B cell (primary cell): ENCODE measurements around the gene SEC16A. TPM values are rescaled to one million over a fixed set of nuclear protein-coding genes. Genes with fewer than 3 reads are reported as not detected.

Experiments used
- ATAC-seq: fragments of 200-7000 bp; cut with Tn5 transposase; one replicate; pipeline ENCODE4 v1.10.0; 2021; ENCODE audit warnings: low read depth, mild to moderate bottlenecking, moderate number of reproducible peaks, moderate library complexity
- CTCF ChIA-PET: fragments of 350-600 bp; sonication (Branson Sonifier 250); formaldehyde crosslinking; loops from one replicate; lab custom pipeline; 2021; ENCODE audit warnings: antibody characterized with exemption, inconsistent platforms; lab: Charles Lee
- POLR2A ChIA-PET: fragments of 350-600 bp; sonication (Branson Sonifier 250); formaldehyde crosslinking; loops from one replicate; lab custom pipeline; 2021; ENCODE audit warnings: antibody characterized with exemption; lab: Charles Lee
- DNase-seq: peaks from one replicate; pipeline ENCODE4 v3.0.0; 2013
- H2AFZ ChIP-seq: 2 replicates; pipeline ENCODE4 v1.6.1; 2012; ENCODE audit warnings: mild to moderate bottlenecking, low read depth, low read length; ENCODE audit not compliant: insufficient read depth, poor library complexity, severe bottlenecking
- H3K27ac ChIP-seq, 2 donors: 1 replicate in 1 of 2; 2 replicates in 1 of 2; pipeline ENCODE4 v1.5.1; 2012 to 2013; ENCODE audit warnings: low read length in 2 of 2, mild to moderate bottlenecking in 2 of 2, moderate library complexity in 1 of 2
- H3K27me3 ChIP-seq, 4 experiments: fragments of 200-600 bp in 1 of 4; sonication (generic) in 1 of 4; replicated peaks in 1 of 4; 1 replicate in 2 of 4; 2 replicates in 2 of 4; pipeline versions ENCODE4 v1.6.1 to v1.7.0; 2013 to 2016; ENCODE audit warnings: low read length in 3 of 4, mild to moderate bottlenecking in 2 of 4, mixed read lengths in 1 of 4, moderate library complexity in 1 of 4; ENCODE audit not compliant: insufficient read depth in 4 of 4, control insufficient read depth in 3 of 4; ENCODE audit errors: control extremely low read depth in 1 of 4
- H3K36me3 ChIP-seq, 2 experiments: replicated peaks in 1 of 2; 1 replicate in 1 of 2; 2 replicates in 1 of 2; pipeline versions ENCODE4 v1.6.1 to v1.7.1; 2013; ENCODE audit warnings: low read length in 1 of 2; ENCODE audit not compliant: insufficient read depth in 2 of 2, control insufficient read depth in 1 of 2; ENCODE audit errors: control extremely low read depth in 1 of 2, extremely low read depth in 1 of 2
- H3K4me1 ChIP-seq, 2 donors: fragments of 200-600 bp in 1 of 2; sonication (generic) in 1 of 2; 1 replicate in 1 of 2; 2 replicates in 1 of 2; pipeline versions ENCODE4 v1.5.1 to v1.6.1; 2013 to 2017; ENCODE audit warnings: low read length in 2 of 2; ENCODE audit not compliant: control insufficient read depth in 2 of 2, insufficient read depth in 2 of 2
- H3K4me2 ChIP-seq: replicated peaks from 2 replicates; pipeline ENCODE3; 2012; ENCODE audit warnings: mild to moderate bottlenecking, low read depth, low read length; ENCODE audit not compliant: poor library complexity, severe bottlenecking
- H3K4me3 ChIP-seq, 5 experiments: fragments of 200-600 bp in 1 of 5; sonication (generic) in 1 of 5; 1 replicate in 3 of 5; 2 replicates in 2 of 5; pipeline versions ENCODE4 v1.5.1 to v1.7.0; 2011 to 2016; ENCODE audit warnings: low read length in 4 of 5, mild to moderate bottlenecking in 4 of 5, low read depth in 2 of 5, control low read depth in 1 of 5, moderate library complexity in 1 of 5; ENCODE audit not compliant: insufficient read depth in 1 of 5; ENCODE audit errors: control extremely low read depth in 1 of 5, extremely low read depth in 1 of 5
- H3K79me2 ChIP-seq: fragments of 200-600 bp; sonication (generic); one replicate; pipeline ENCODE4 v1.6.0; 2016; ENCODE audit warnings: low read length; ENCODE audit not compliant: control insufficient read depth, insufficient read depth
- H3K9ac ChIP-seq: fragments of 200-600 bp; sonication (generic); 2 replicates; pipeline ENCODE4 v1.6.1; 2017; ENCODE audit warnings: mild to moderate bottlenecking, low read length, moderate library complexity
- H3K9me3 ChIP-seq, 3 donors: one replicate each; pipeline versions ENCODE4 v1.6.1 to v1.7.1; 2013; ENCODE audit warnings: low read length in 2 of 3; ENCODE audit not compliant: control insufficient read depth in 2 of 3, insufficient read depth in 1 of 3; ENCODE audit errors: control extremely low read depth in 1 of 3
- H4K20me1 ChIP-seq: 2 replicates; pipeline ENCODE4 v1.6.0; 2012; ENCODE audit warnings: mild to moderate bottlenecking, low read length; ENCODE audit not compliant: insufficient read depth, control insufficient read depth, poor library complexity, severe bottlenecking
- H3K27ac Mint-ChIP-seq: one replicate; pipeline ENCODE4 v1.8.0; 2021; ENCODE audit warnings: mixed read lengths
- H3K27me3 Mint-ChIP-seq: one replicate; pipeline ENCODE4 v1.8.0; 2021; ENCODE audit warnings: mixed read lengths
- H3K4me1 Mint-ChIP-seq: one replicate; pipeline ENCODE4 v1.8.0; 2021; ENCODE audit warnings: mixed read lengths
- H3K4me3 Mint-ChIP-seq: one replicate; pipeline ENCODE4 v1.8.0; 2021; ENCODE audit warnings: mixed read lengths
- H3K9me3 Mint-ChIP-seq: one replicate; pipeline ENCODE4 v1.8.0; 2022; ENCODE audit warnings: mixed read lengths; ENCODE audit not compliant: insufficient read depth
- EZH2 ChIP-seq: IDR thresholded peaks from 2 replicates; pipeline ENCODE4 v1.6.1; 2012; ENCODE audit warnings: borderline replicate concordance, low read depth, mild to moderate bottlenecking, moderate library complexity, low read length; ENCODE audit not compliant: insufficient read depth, poor library complexity, severe bottlenecking
- WGBS: methylation state at CpG from one replicate; pipeline ENCODE4 v1.1.5; 2013; ENCODE audit warnings: missing lambda C conversion rate; ENCODE audit not compliant: insufficient coverage; 5-methylcytosine and 5-hydroxymethylcytosine counted together
- intact Hi-C: fragments of 100-400 bp; cut with micrococcal nuclease; formaldehyde crosslinking; loops from one replicate; pipeline ENCODE4 v1.10.0; 2022
- polyA plus RNA-seq: library from polyadenylated mRNA; depleted of rRNA; stranded (reverse); fragments of >200 nt; gene quantifications from 2 replicates; pipeline ENCODE4 v1.2.3, GENCODE V29; 2012
- total RNA-seq, 2 donors: library from RNA; stranded (reverse); fragments of 120-200 nt in 1 of 2; gene quantifications; 1 replicate in 1 of 2; 2 replicates in 1 of 2; pipeline versions ENCODE4 v1.2.3 to v1.2.4, GENCODE V29; 2013 to 2022
- TF ChIP-seq, protein P1 (sequence below): fragments of 200-600 bp; IDR thresholded peaks from one replicate; pipeline ENCODE4 v1.8.0; 2022; ENCODE audit warnings: antibody characterized with exemption, mild to moderate bottlenecking

SEC16A gene
- total and polyA plus RNA-seq, 2 donors (not counting 1 experiment from before 2014, with no cell fraction given): 31.7 to 73.4 TPM

DNA sequence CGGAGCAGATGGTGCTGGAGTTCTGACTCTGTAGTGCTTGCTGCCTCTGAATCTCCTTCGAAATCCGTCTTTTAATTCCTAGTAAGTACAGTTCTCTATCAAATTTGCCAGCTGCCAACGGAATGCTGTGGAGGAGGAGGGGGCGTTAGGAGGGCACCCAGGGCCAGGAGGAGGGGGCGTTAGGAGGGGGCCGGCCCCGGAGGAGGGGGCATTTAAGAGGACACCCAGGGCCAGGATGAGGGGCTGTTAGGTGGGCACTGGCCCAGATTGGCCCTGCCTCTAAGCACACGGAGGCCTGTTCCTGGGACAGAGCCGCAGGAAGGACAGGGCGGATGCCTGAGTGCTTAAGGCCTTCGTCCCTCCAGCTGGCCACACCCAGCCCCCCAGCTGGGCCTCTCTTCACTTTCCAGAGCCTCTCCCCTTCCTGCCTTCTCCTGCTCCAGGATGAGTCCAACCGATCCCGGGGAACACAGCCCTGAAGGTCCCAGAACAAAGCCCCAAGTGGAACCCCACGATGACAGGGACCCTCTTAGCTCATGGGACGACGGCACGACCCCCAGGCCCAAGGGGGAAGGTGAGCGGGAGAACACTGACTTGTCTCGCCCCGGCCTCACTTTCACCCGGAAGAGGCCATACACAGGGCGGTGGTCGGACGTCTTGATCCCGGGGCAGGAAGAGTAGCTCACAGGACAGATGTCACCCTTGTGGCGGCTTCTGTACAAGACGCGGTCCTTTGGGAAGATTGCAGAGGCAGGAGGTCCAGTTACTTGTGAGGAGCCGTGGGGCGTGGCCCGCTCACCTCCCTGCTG lies 53.0 kb downstream of the SEC16A start:
- Histone ChIP-seq H3K27ac (no peak overlapping the region), H3K4me1 (no peaks in the 10 kb centered on the region), H3K36me3 (peaks cover 0 to 29% of the 10 kb centered on the region in 2 experiments), H3K9ac (no peak overlapping the region), H3K27me3 (no peaks in the 10 kb centered on the region), H3K4me2 (no peak overlapping the region), H3K4me3 (no peak overlapping the region), H3K79me2 (peaks cover 8% of the 10 kb centered on the region), H4K20me1 (peaks cover 25% of the 10 kb centered on the region), H3K9me3 (no peaks in the 10 kb centered on the region), H2AFZ (no peak overlapping the region)
- H3K27me3 Mint-ChIP-seq: no peaks in the 10 kb centered on the region
- no peak for ATAC-seq
- WGBS: 94% methylated on average over 26 of the region's 32 CpGs
- no peak for TF ChIP-seq EZH2
- TF ChIP-seq, protein P1, sequence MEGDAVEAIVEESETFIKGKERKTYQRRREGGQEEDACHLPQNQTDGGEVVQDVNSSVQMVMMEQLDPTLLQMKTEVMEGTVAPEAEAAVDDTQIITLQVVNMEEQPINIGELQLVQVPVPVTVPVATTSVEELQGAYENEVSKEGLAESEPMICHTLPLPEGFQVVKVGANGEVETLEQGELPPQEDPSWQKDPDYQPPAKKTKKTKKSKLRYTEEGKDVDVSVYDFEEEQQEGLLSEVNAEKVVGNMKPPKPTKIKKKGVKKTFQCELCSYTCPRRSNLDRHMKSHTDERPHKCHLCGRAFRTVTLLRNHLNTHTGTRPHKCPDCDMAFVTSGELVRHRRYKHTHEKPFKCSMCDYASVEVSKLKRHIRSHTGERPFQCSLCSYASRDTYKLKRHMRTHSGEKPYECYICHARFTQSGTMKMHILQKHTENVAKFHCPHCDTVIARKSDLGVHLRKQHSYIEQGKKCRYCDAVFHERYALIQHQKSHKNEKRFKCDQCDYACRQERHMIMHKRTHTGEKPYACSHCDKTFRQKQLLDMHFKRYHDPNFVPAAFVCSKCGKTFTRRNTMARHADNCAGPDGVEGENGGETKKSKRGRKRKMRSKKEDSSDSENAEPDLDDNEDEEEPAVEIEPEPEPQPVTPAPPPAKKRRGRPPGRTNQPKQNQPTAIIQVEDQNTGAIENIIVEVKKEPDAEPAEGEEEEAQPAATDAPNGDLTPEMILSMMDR: no peak
- no peak for DNase-seq
- intact Hi-C loops: no loop called here
- ChIA-PET CTCF (no interaction called here), POLR2A (no interaction called here)
- no peak overlapping the region for H3K4me3 Mint-ChIP-seq
- no peaks in the 10 kb centered on the region for H3K9me3 Mint-ChIP-seq
- H3K4me1 Mint-ChIP-seq: no peaks in the 10 kb centered on the region
- no peak overlapping the region for H3K27ac Mint-ChIP-seq

DNA sequence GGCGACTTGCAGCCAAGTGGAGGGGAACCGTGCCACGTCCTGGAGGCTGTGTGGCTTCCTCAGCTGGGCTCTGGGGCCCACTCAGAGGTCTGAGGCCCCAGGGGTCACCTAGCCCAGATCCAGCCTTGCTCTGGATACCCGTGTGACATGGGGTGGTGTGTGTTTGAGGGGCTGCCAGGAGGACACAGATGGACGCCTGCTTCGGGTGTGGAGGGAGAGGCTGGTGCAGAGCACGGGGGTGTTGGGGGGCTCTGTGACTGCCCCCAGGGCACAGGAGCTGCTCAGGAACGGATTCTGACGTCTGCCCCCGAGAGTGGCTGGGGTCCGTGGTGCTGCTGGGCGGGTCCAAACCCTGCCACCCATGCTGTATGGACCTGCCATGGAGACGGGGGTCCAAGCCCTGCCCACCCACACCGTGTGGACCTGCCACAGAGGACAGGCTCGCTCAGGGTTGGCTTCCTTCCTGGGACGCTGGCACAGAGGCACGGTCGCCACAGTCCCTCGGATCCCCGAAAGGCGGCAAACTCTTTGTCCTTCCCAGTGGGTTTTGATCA lies 53.7 kb downstream of the SEC16A start:
- Histone ChIP-seq H3K4me1 (no peaks in the 10 kb centered on the region), H4K20me1 (peaks cover 18% of the 10 kb centered on the region), H2AFZ (no peak overlapping the region), H3K9ac (no peak overlapping the region), H3K36me3 (peaks cover 0 to 31% of the 10 kb centered on the region in 2 experiments), H3K4me2 (no peak overlapping the region), H3K4me3 (no peak overlapping the region), H3K9me3 (no peaks in the 10 kb centered on the region), H3K27ac (no peak overlapping the region), H3K79me2 (peaks cover 4% of the 10 kb centered on the region), H3K27me3 (no peaks in the 10 kb centered on the region)
- CTCF ChIA-PET: no interaction called here
- Mint-ChIP-seq H3K4me1 (no peaks in the 10 kb centered on the region), H3K27me3 (no peaks in the 10 kb centered on the region), H3K9me3 (no peaks in the 10 kb centered on the region), H3K4me3 (no peak overlapping the region), H3K27ac (no peak overlapping the region)
- ATAC-seq (no peak), DNase-seq (no peak)
- WGBS: 92% methylated on average over 21 of the region's 21 CpGs
- POLR2A ChIA-PET: no interaction called here
- intact Hi-C loops: no loop called here
- TF ChIP-seq, protein P1: no peak
- TF ChIP-seq EZH2: no peak
